Spinal cord (tissue), 10 donors: Measurements from ENCODE around the gene PLXND1. TPM values are rescaled to one million over a fixed set of nuclear protein-coding genes. Genes with fewer than 3 reads are reported as not detected.

ENCODE experiments used
- DNase-seq, 6 donors: peaks; one replicate each; pipeline versions ENCODE4 v3.0.0 to v3.0.0-alpha.2; 2013 to 2015; ENCODE audit warnings: low spot score in 6 of 6, low read depth in 4 of 6
- H3K27ac ChIP-seq: one replicate; pipeline ENCODE4 v1.5.1; 2013; ENCODE audit warnings: low read depth, low read length, control low read depth
- H3K27me3 ChIP-seq: one replicate; pipeline ENCODE4 v1.6.1; 2013; ENCODE audit warnings: low read length; ENCODE audit not compliant: control insufficient read depth, insufficient read depth
- H3K36me3 ChIP-seq: one replicate; pipeline ENCODE4 v1.6.1; 2013; ENCODE audit warnings: low read length; ENCODE audit not compliant: control insufficient read depth, insufficient read depth
- H3K4me1 ChIP-seq: one replicate; pipeline ENCODE4 v1.6.1; 2013; ENCODE audit warnings: low read length; ENCODE audit not compliant: control insufficient read depth, insufficient read depth
- H3K4me3 ChIP-seq: one replicate; pipeline ENCODE4 v1.5.1; 2013; ENCODE audit warnings: low read depth, low read length, control low read depth
- H3K9me3 ChIP-seq: one replicate; pipeline ENCODE4 v1.6.1; 2013; ENCODE audit warnings: low read length; ENCODE audit not compliant: control insufficient read depth, insufficient read depth
- WGBS: methylation state at CpG from one replicate; pipeline ENCODE4 v1.1.5; 2013; ENCODE audit warnings: missing lambda C conversion rate; ENCODE audit not compliant: insufficient coverage; 5-methylcytosine and 5-hydroxymethylcytosine counted together
- polyA plus RNA-seq, 2 donors: library from polyadenylated mRNA; unstranded; fragments of 120-200 nt; gene quantifications; one replicate each; pipeline ENCODE4 v1.2.1, GENCODE V29; 2013; ENCODE audit not compliant: insufficient read length in 2 of 2
- total RNA-seq, 2 donors: library from RNA; depleted of rRNA in 1 of 2; stranded (reverse); fragments of 120-200 nt in 1 of 2; fragments of >200 nt in 1 of 2; gene quantifications; one replicate each; pipeline versions ENCODE4 v1.2.3 to v1.2.4, GENCODE V29; 2013 to 2014
- donor health status: healthy.

PLXND1 gene
- total and polyA plus RNA-seq, 4 donors, result 59.0 to 110 (median 65.9) TPM

- H3K27me3 ChIP-seq, result peaks cover 4% of the 10 kb centered on the region
- H3K36me3 ChIP-seq, result peaks cover 2% of the 10 kb centered on the region
- DNase-seq, result no peak
- H3K27ac ChIP-seq, result peak overlapping the region; percentile 90
- H3K4me1 ChIP-seq, result peaks cover 95% of the 10 kb centered on the region
- H3K9me3 ChIP-seq, result no peaks in the 10 kb centered on the region
- no peak overlapping the region for H3K4me3 ChIP-seq
- 50% methylated on average over 4 of the region's 5 CpGs for WGBS
Observed at GRCh38 chr3:129598000-129598381, 8.5 kb downstream of the PLXND1 start.

- H3K27ac ChIP-seq, result peak overlapping the region; percentile 90
- WGBS, result 39% methylated on average over 30 of the region's 31 CpGs
- DNase-seq, result peak in 2 of 6 donors; percentile 38 to 54
- peaks cover 96% of the 10 kb centered on the region for H3K4me1 ChIP-seq
- H3K4me3 ChIP-seq, result no peak overlapping the region
- H3K9me3 ChIP-seq, result no peaks in the 10 kb centered on the region
- H3K36me3 ChIP-seq, result peaks cover 2% of the 10 kb centered on the region
- H3K27me3 ChIP-seq, result peaks cover 4% of the 10 kb centered on the region
Observed at GRCh38 chr3:129597087-129597999, 9.1 kb downstream of the PLXND1 start.

- WGBS, result 13% methylated on average over 22 of the region's 27 CpGs
- Histone ChIP-seq H3K27ac (peak overlapping the region; percentile 90), H3K4me3 (no peak overlapping the region), H3K9me3 (no peaks in the 10 kb centered on the region), H3K36me3 (peaks cover 2% of the 10 kb centered on the region), H3K27me3 (no peaks in the 10 kb centered on the region), H3K4me1 (peaks cover 94% of the 10 kb centered on the region)
- DNase-seq, result peak in 5 of 6 donors; percentile 33 to 91 (median 61)
Observed at GRCh38 chr3:129596194-129597086, 10.0 kb downstream of the PLXND1 start.

DNA sequence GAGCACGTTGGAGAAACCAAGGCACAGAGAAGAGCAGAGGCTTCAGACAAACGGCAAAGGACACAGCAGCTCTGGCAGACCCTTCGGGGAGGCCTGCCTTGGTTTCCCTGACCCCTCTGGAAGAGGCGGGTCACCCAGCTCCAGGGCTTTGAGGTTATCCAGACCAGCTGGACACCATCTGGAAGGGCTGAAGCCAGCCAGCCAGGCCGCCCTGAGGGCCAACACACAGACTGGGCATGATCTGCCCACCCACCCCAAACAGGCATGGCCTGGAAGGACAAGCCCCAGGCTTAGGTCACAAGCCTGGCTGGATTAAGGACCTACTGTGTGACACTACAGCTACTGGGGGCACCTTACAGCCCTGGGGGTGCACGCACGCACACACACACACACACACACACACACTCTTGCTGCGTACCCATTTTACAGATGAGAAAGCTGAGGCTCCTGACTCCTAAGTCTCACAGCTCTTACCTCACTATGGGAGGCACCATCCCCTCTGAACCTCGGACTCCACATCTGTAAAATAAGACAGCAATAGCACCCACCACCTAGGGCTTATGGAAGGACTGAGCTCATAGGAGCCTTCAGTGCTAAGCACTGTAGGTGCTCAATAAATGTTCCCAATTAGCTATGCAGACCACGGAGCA is 10.8 kb downstream of the PLXND1 start:
- Histone ChIP-seq H3K4me3 (no peak overlapping the region), H3K4me1 (peaks cover 86% of the 10 kb centered on the region), H3K27me3 (no peaks in the 10 kb centered on the region), H3K36me3 (peaks cover 2% of the 10 kb centered on the region), H3K27ac (peak overlapping the region; percentile 90), H3K9me3 (no peaks in the 10 kb centered on the region)
- no peak for DNase-seq
- WGBS, result 76% methylated on average over 10 of the region's 10 CpGs

- no peak overlapping the region for H3K4me3 ChIP-seq
- 84% methylated on average over 6 of the region's 6 CpGs for WGBS
- H3K4me1 ChIP-seq, result peaks cover 83% of the 10 kb centered on the region
- no peaks in the 10 kb centered on the region for H3K27me3 ChIP-seq
- peaks cover 2% of the 10 kb centered on the region for H3K36me3 ChIP-seq
- H3K9me3 ChIP-seq, result no peaks in the 10 kb centered on the region
- peak overlapping the region; percentile 90 for H3K27ac ChIP-seq
- no peak for DNase-seq
Observed at GRCh38 chr3:129594907-129595390, 11.5 kb downstream of the PLXND1 start.

- H3K4me3 ChIP-seq, result no peak overlapping the region
- no peak for DNase-seq
- peaks cover 2% of the 10 kb centered on the region for H3K36me3 ChIP-seq
- H3K27me3 ChIP-seq, result no peaks in the 10 kb centered on the region
- no peaks in the 10 kb centered on the region for H3K9me3 ChIP-seq
- H3K27ac ChIP-seq, result peak overlapping the region; percentile 90
- 44% methylated on average over 5 of the region's 10 CpGs for WGBS
- H3K4me1 ChIP-seq, result peaks cover 83% of the 10 kb centered on the region
Observed at GRCh38 chr3:129594409-129594808, 12.1 kb downstream of the PLXND1 start.

- Histone ChIP-seq H3K9me3 (no peaks in the 10 kb centered on the region), H3K27me3 (no peaks in the 10 kb centered on the region), H3K4me3 (no peak overlapping the region), H3K36me3 (peaks cover 2% of the 10 kb centered on the region), H3K4me1 (peaks cover 78% of the 10 kb centered on the region), H3K27ac (peak overlapping the region; percentile 90)
- 47% methylated on average over 22 of the region's 22 CpGs for WGBS
- DNase-seq, result peak in 1 of 6 donors; percentile 58
Observed at GRCh38 chr3:129593595-129594339, 12.7 kb downstream of the PLXND1 start.

GRCh38 chr3:129593230-129593594 is 13.3 kb downstream of the PLXND1 start:
- Histone ChIP-seq H3K9me3 (no peaks in the 10 kb centered on the region), H3K36me3 (peaks cover 7% of the 10 kb centered on the region), H3K4me3 (no peak overlapping the region), H3K27ac (peak overlapping the region; percentile 90), H3K27me3 (no peaks in the 10 kb centered on the region), H3K4me1 (peaks cover 73% of the 10 kb centered on the region)
- no peak for DNase-seq
- 62% methylated on average over 7 of the region's 8 CpGs for WGBS
